ENCODE data around the gene INTS6L.
A peak's percentile ranks its signal among the peaks of the same experiment; 100 is the strongest.

The INTS6L gene

DNA sequence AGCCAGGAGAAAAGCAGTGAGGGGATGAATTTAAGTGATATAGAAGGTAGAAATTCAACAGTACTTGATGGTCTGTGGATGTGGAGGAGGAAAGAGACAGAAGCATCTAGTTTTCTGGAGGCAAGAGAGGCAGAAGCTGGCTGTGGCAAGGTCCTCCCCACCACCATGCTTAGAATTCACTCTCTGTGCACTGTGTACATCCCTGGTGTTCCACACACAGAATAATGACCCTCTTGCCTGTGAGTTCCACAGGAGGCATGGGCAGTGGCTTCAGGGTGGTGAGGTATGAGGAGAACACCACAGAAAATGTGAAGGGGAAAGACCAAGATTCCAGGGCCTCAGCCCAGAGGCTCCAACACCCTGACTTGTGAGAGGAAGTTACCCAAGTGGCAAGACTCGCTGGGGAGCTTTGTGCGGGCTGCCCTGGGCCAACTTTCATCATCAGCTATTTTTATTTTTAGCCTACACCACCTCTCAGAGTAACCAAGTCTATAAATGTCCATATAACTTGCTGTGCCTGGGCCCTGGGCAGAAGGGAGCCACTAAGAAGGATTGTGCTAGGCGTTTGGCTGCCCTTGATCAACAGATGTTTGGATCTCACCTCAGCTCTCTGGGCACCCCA is 7.8 kb upstream of the INTS6L start:
- ATAC-seq (replicated peaks) (no peak), DNase-seq (no peak)
- H3K36me3 Mint-ChIP-seq = no peaks in the 10 kb centered on the region
- H3K9me3 Mint-ChIP-seq = no peaks in the 10 kb centered on the region
- H3K4me1 Mint-ChIP-seq = no peaks in the 10 kb centered on the region
- peaks cover 0 to 14% of the 10 kb centered on the region in 2 donors for H3K27me3 Mint-ChIP-seq
- H3K27ac Mint-ChIP-seq = no peak overlapping the region
- no peak overlapping the region for H3K4me3 Mint-ChIP-seq

- no peaks in the 10 kb centered on the region for H3K9me3 Mint-ChIP-seq
- peaks cover 0 to 14% of the 10 kb centered on the region in 2 donors for H3K27me3 Mint-ChIP-seq
- ATAC-seq (replicated peaks) (no peak), DNase-seq (no peak)
- no peak overlapping the region for H3K4me3 Mint-ChIP-seq
- H3K4me1 Mint-ChIP-seq = no peaks in the 10 kb centered on the region
- H3K27ac Mint-ChIP-seq = no peak overlapping the region
- H3K36me3 Mint-ChIP-seq = no peaks in the 10 kb centered on the region
These were observed 7.3 kb upstream of the INTS6L start for GRCh38 chrX:135513130-135513515.

GRCh38 chrX:135516376-135516775 is 4.1 kb upstream of the INTS6L start:
- H3K36me3 Mint-ChIP-seq = peaks cover 3 to 6% of the 10 kb centered on the region in 2 donors
- DNase-seq = no peak
- no peak overlapping the region for H3K27ac Mint-ChIP-seq
- H3K4me3 Mint-ChIP-seq = no peak overlapping the region
- no peaks in the 10 kb centered on the region for H3K9me3 Mint-ChIP-seq
- peaks cover 5 to 8% of the 10 kb centered on the region in 2 donors for H3K4me1 Mint-ChIP-seq
- no peak for ATAC-seq (replicated peaks)
- peaks cover 0 to 10% of the 10 kb centered on the region in 2 donors for H3K27me3 Mint-ChIP-seq

DNA sequence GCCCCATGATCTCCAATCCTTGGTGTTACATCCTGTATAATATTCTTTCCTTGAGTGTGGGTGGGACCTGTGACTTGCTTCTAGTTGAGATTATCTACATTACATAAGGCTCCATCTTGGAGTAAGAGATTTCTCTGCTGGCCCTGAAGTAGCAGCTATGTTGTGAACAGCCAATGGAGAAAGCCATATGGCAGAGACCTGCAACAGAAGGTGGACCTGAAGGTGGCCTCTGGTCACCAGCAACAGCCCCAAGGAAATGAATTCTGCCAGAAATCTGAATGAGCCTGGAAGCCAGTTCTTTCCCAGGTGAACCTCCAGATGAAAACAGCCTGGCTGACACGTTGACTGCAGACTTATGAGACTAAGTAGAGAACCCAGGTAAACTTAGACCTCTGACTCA is 2.3 kb upstream of the INTS6L start:
- Mint-ChIP-seq H3K4me1 (peaks cover 5 to 14% of the 10 kb centered on the region in 2 donors), H3K9me3 (no peaks in the 10 kb centered on the region), H3K36me3 (peaks cover 6 to 9% of the 10 kb centered on the region in 2 donors), H3K4me3 (no peak overlapping the region), H3K27me3 (peaks cover 0 to 10% of the 10 kb centered on the region in 2 donors), H3K27ac (no peak overlapping the region)
- DNase-seq (no peak), ATAC-seq (replicated peaks) (no peak)

DNA sequence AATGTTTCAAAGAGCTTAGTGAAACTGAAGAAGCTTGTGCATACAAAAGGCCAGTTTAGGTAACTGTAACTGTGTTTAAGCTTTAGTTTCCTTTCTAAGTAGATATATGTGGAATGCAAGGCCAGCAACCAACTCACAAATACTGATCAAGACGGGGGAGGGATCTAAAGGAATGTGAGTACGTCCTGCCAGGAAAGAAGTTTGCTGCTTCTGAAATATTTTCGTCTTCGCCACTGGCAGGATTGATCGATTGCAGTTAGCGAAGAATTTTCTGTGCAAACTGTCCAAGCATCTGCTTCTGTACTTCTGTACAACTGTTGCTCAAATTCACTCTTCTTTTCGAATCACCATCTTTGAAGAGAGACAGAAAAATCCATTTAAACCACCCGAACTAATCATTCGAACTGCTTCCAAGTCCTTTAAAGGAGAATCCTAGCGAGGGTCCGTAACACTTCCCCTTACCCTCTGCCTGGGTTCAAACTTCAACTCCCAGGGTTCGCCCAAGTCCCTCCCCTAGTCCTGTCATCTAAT is 373 bp upstream of the INTS6L start:
- ATAC-seq (replicated peaks) (no peak), DNase-seq (no peak)
- Mint-ChIP-seq H3K27ac (peak overlapping the region; percentile 99), H3K4me1 (peaks cover 5 to 14% of the 10 kb centered on the region in 2 donors), H3K9me3 (no peaks in the 10 kb centered on the region), H3K27me3 (peaks cover 0 to 4% of the 10 kb centered on the region in 2 donors), H3K36me3 (peaks cover 9 to 12% of the 10 kb centered on the region in 2 donors), H3K4me3 (peak overlapping the region; percentile 97)

DNA sequence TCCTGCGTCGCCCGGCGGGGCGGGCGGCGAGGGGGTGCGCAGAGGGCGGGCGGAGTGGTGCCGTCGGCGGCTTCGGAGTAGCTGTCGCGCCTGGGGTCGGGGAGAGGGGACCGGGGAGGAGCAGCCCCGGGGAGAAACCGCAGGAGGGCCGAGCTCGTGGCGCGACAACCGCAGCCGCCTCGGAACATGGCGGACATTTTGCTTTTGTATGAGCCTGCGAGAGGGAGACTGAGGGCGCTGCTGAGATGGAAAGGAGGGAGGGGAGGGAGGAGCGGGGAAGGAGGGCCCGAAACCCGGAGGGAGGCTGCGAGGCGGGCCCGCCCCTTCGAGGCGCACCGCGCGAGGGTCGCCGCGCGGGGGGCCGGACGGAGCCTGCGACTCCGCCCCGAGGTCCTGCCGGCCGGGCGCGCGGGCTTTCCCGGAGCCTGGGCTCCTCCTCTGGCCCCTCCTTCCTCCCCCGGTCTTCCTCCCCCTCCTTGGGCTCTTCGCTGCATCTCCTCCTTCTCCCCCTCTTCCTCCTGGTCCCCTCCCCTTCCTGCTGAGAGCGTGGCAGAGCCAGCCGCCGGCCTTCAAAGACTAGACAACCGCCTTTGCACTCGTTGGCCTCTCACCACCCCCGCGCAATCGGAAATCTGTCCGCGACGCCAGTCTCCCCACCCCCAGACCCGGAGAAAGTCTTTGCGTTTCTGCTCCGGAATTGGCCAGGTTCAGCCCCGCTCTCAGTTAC is 1.1 kb downstream of the INTS6L start:
- Mint-ChIP-seq H3K36me3 (peaks cover 9 to 12% of the 10 kb centered on the region in 2 donors), H3K27me3 (no peaks in the 10 kb centered on the region), H3K4me1 (peaks cover 5 to 18% of the 10 kb centered on the region in 2 donors), H3K27ac (peak overlapping the region; percentile 99), H3K9me3 (no peaks in the 10 kb centered on the region), H3K4me3 (peak overlapping the region; percentile 97)
- peak; percentile 69 to 78 for ATAC-seq (replicated peaks)
- peak; percentile 78 for DNase-seq

DNA sequence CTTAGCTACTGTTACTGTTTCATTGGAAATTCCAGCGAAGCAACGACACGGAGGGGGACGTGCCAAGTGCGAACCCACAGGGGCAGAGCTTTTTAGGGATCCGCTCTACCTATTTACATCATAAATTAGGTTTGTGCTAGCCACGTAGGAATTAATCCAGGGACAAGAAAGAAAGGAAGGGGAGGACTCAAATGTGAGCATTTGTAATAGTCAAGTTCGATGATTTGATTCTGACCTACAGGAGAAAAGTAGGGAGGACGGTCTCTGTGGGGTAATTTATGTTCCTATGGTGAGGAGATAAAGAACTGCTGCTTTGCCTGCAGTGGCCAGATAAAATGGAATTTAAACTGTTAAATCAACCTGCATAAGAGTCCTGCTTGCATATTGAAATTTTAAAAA is 1.7 kb downstream of the INTS6L start:
- Mint-ChIP-seq H3K4me1 (peaks cover 5 to 19% of the 10 kb centered on the region in 2 donors), H3K36me3 (peaks cover 9 to 12% of the 10 kb centered on the region in 2 donors), H3K9me3 (no peaks in the 10 kb centered on the region), H3K27me3 (no peaks in the 10 kb centered on the region), H3K27ac (peak overlapping the region; percentile 96), H3K4me3 (peak overlapping the region; percentile 97)
- DNase-seq (no peak), ATAC-seq (replicated peaks) (no peak)

DNA sequence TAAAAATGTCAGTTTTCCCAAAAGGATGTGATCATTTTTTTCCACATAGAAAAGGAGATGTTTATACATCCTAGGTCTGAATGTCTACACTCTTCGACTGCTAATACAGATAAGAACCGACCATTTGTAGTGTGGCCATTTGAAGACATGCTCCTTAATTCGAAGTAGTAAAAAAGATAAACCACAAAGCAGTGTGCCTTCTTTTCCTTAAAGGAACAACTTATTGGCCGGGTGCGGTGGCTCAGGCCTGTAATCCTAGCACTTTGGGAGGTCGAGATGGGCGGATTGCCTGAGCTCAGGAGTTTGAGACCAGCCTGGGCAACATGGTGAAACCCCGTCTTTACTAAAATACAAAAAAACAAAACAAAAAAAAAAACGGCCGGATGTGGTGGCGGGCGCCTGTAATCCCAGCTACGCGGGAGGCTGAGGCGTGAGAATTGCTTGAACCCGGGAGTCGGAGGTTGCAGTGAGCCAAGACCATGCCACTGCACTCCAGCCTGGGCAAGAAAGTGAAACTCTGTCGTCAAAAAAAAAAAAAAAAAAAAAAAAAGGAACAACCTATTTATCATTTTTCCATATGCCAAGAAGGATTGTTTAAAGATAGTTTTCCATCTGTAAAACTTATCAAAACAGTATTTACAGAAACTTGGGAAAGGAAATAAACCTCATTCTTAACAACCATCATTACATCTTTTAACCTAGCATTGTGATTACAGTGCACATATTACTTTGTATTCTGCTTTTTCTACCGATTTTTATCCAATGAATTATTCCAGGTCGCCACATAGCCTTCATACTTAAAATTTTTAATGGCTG is 2.6 kb downstream of the INTS6L start:
- ATAC-seq (replicated peaks) (no peak), DNase-seq (no peak)
- Mint-ChIP-seq H3K4me3 (peak overlapping the region in 1 of 2 donors; percentile 97), H3K27me3 (no peaks in the 10 kb centered on the region), H3K4me1 (peaks cover 8 to 27% of the 10 kb centered on the region in 2 donors), H3K36me3 (peaks cover 9 to 12% of the 10 kb centered on the region in 2 donors), H3K9me3 (no peaks in the 10 kb centered on the region), H3K27ac (peak overlapping the region; percentile 96)

- Mint-ChIP-seq H3K4me1 (peaks cover 9 to 36% of the 10 kb centered on the region in 2 donors), H3K27ac (no peak overlapping the region), H3K36me3 (peaks cover 10 to 11% of the 10 kb centered on the region in 2 donors), H3K27me3 (no peaks in the 10 kb centered on the region), H3K9me3 (no peaks in the 10 kb centered on the region), H3K4me3 (no peak overlapping the region)
- no peak for DNase-seq
- ATAC-seq (replicated peaks) = no peak
These were observed 7.8 kb downstream of the INTS6L start for GRCh38 chrX:135528254-135528653.

GRCh38 chrX:135528756-135529155 is 8.3 kb downstream of the INTS6L start:
- Mint-ChIP-seq H3K4me1 (peaks cover 9 to 36% of the 10 kb centered on the region in 2 donors), H3K36me3 (peaks cover 10 to 11% of the 10 kb centered on the region in 2 donors), H3K27ac (no peak overlapping the region), H3K27me3 (no peaks in the 10 kb centered on the region), H3K9me3 (no peaks in the 10 kb centered on the region), H3K4me3 (no peak overlapping the region)
- DNase-seq = no peak
- ATAC-seq (replicated peaks) = no peak

DNA sequence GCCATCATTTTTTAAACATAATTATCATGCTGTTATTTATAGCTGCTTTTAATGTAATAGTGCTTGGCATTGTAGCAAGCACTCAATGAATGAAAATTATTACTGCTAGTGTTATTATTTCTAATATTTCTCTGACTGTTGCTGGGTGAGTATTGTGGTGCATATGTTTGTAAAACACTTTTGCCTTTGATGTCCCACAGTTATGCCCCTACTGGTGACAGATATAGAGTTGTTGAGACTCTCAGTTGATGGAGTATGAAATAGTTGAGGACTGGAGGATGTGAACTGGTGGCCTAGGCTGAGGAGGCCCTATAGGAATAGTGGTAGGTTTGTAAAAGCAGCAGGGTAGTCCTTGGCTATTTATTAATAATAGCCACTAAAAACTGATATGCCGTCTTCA is 9.6 kb downstream of the INTS6L start:
- ATAC-seq (replicated peaks) = no peak
- Mint-ChIP-seq H3K27me3 (no peaks in the 10 kb centered on the region), H3K27ac (no peak overlapping the region), H3K9me3 (no peaks in the 10 kb centered on the region), H3K36me3 (peaks cover 7 to 8% of the 10 kb centered on the region in 2 donors), H3K4me1 (peaks cover 9 to 40% of the 10 kb centered on the region in 2 donors), H3K4me3 (no peak overlapping the region)
- DNase-seq = no peak

DNA sequence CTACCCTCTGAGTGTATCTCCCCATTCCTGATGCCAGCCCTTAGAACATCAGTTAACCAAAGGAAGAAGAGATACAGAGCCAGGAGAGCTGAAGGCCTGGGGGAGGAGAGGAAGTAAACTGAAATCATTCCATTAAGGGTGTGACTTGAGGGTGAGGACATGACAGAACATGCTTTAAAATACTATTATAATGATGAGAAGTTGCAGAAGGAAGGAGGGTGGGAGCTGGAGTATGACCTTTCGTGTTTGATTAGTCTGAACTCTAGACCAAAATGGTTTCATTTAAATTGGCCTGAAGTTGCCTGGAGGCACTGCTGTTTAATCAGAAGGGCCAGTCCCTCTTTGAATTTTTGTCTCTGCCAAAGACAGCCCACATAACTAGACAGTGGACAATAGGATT is 11.4 kb downstream of the INTS6L start:
- no peak for ATAC-seq (replicated peaks)
- Mint-ChIP-seq H3K9me3 (no peaks in the 10 kb centered on the region), H3K4me3 (no peak overlapping the region), H3K4me1 (peaks cover 11 to 43% of the 10 kb centered on the region in 2 donors), H3K27me3 (no peaks in the 10 kb centered on the region), H3K36me3 (peaks cover 7 to 8% of the 10 kb centered on the region in 2 donors), H3K27ac (no peak overlapping the region)
- DNase-seq = no peak

GRCh38 chrX:135535077-135535940 is 14.8 kb downstream of the INTS6L start:
- Mint-ChIP-seq H3K4me1 (peaks cover 11 to 33% of the 10 kb centered on the region in 2 donors), H3K27me3 (no peaks in the 10 kb centered on the region), H3K9me3 (no peaks in the 10 kb centered on the region), H3K27ac (no peak overlapping the region), H3K36me3 (peaks cover 7 to 8% of the 10 kb centered on the region in 2 donors), H3K4me3 (no peak overlapping the region)
- ATAC-seq (replicated peaks) (no peak), DNase-seq (no peak)
